ENCODE measurements around the gene CCL14. TPM values are rescaled to one million over a fixed set of nuclear protein-coding genes. Genes with fewer than 3 reads are reported as not detected.
A peak's percentile ranks its signal among the peaks of the same experiment; 100 is the strongest.
"Not testable (repeated sequence)": the region's sequence is repeated elsewhere in the genome, so short reads cannot be mapped to it uniquely, and the experiment has no call there.

The CCL14 gene
- total and polyA plus RNA-seq, 4 donors = 2.9 to 66.0 (median 28.3) TPM

- peaks cover 0 to 9% (median 0%) of the 10 kb centered on the region in 5 donors for H3K4me1 ChIP-seq (ENCODE audit: control insufficient read depth in 5 of 5, insufficient read depth in 5 of 5, low read length in 5 of 5)
- no peaks in the 10 kb centered on the region for H3K27me3 ChIP-seq (ENCODE audit: control insufficient read depth in 3 of 3, insufficient read depth in 3 of 3, low read length in 2 of 3)
- H3K27ac ChIP-seq (ENCODE audit: low read depth in 1 of 2, low read length in 1 of 2) = no peak overlapping the region
- 86 to 90% methylated on average over 11 of the region's 11 CpGs for WGBS, 2 donors
- no peak for TF ChIP-seq CTCF (IDR thresholded peaks at IDR 0.05; ENCODE audit: control extremely low read depth, extremely low read depth)
- H3K4me3 ChIP-seq = no peak overlapping the region
- H3K36me3 ChIP-seq (ENCODE audit: control insufficient read depth in 4 of 4, insufficient read depth in 4 of 4, low read length in 4 of 4) = no peaks in the 10 kb centered on the region
- DNase-seq (no peak), ATAC-seq (ENCODE audit: insufficient read depth, low FRiP score) (no peak)
- H3K9me3 ChIP-seq (ENCODE audit: control insufficient read depth in 4 of 4, insufficient read depth in 3 of 4, low read length in 3 of 4) = no peaks in the 10 kb centered on the region
- no peak overlapping the region for H3K9ac ChIP-seq (ENCODE audit: insufficient read depth in 1 of 2, low read length in 2 of 2)
Measured at GRCh38 chr17:35998018-35998545, 11.6 kb upstream of the CCL14 start.

GRCh38 chr17:35995346-35995745 lies 8.8 kb upstream of the CCL14 start:
- H3K9me3 ChIP-seq (ENCODE audit: control insufficient read depth in 4 of 4, insufficient read depth in 3 of 4, low read length in 3 of 4); H3K4me1 ChIP-seq (ENCODE audit: control insufficient read depth in 5 of 5, insufficient read depth in 5 of 5, low read length in 5 of 5); H3K27me3 ChIP-seq (ENCODE audit: control insufficient read depth in 3 of 3, insufficient read depth in 3 of 3, low read length in 2 of 3); H3K4me3 ChIP-seq; H3K27ac ChIP-seq (ENCODE audit: low read depth in 1 of 2, low read length in 1 of 2); H3K9ac ChIP-seq (ENCODE audit: insufficient read depth in 1 of 2, low read length in 2 of 2); H3K36me3 ChIP-seq (ENCODE audit: control insufficient read depth in 4 of 4, insufficient read depth in 4 of 4, low read length in 4 of 4); DNase-seq; ATAC-seq (ENCODE audit: insufficient read depth, low FRiP score): not testable (repeated sequence)
- WGBS, 2 donors = 90 to 92% methylated on average over 2 of the region's 2 CpGs

GRCh38 chr17:35991075-35991474 lies 4.5 kb upstream of the CCL14 start:
- Histone ChIP-seq H3K36me3 (ENCODE audit: control insufficient read depth in 4 of 4, insufficient read depth in 4 of 4, low read length in 4 of 4) (no peaks in the 10 kb centered on the region), H3K9me3 (ENCODE audit: control insufficient read depth in 4 of 4, insufficient read depth in 3 of 4, low read length in 3 of 4) (peaks cover 0 to 4% (median 0%) of the 10 kb centered on the region in 4 donors), H3K4me1 (ENCODE audit: control insufficient read depth in 5 of 5, insufficient read depth in 5 of 5, low read length in 5 of 5) (peaks cover 0 to 6% (median 0%) of the 10 kb centered on the region in 5 donors), H3K9ac (ENCODE audit: insufficient read depth in 1 of 2, low read length in 2 of 2) (no peak overlapping the region), H3K4me3 (no peak overlapping the region), H3K27me3 (ENCODE audit: control insufficient read depth in 3 of 3, insufficient read depth in 3 of 3, low read length in 2 of 3) (no peaks in the 10 kb centered on the region), H3K27ac (ENCODE audit: low read depth in 1 of 2, low read length in 1 of 2) (no peak overlapping the region)
- no peak for DNase-seq
- no peak for ATAC-seq (ENCODE audit: insufficient read depth, low FRiP score)
- 81 to 87% methylated on average over 2 of the region's 2 CpGs for WGBS, 2 donors
- TF ChIP-seq CTCF (IDR thresholded peaks at IDR 0.05; ENCODE audit: control extremely low read depth, extremely low read depth) = no peak

- H3K9ac ChIP-seq (ENCODE audit: insufficient read depth in 1 of 2, low read length in 2 of 2) = no peak overlapping the region
- DNase-seq (peak in 2 of 3 donors; percentile 21 to 39), ATAC-seq (ENCODE audit: insufficient read depth, low FRiP score) (no peak)
- no peak for TF ChIP-seq CTCF (IDR thresholded peaks at IDR 0.05; ENCODE audit: control extremely low read depth, extremely low read depth)
- peaks cover 0 to 4% (median 0%) of the 10 kb centered on the region in 4 donors for H3K9me3 ChIP-seq (ENCODE audit: control insufficient read depth in 4 of 4, insufficient read depth in 3 of 4, low read length in 3 of 4)
- H3K4me1 ChIP-seq (ENCODE audit: control insufficient read depth in 5 of 5, insufficient read depth in 5 of 5, low read length in 5 of 5) = peaks cover 0 to 15% (median 0%) of the 10 kb centered on the region in 5 donors
- no peak overlapping the region for H3K4me3 ChIP-seq
- H3K27me3 ChIP-seq (ENCODE audit: control insufficient read depth in 3 of 3, insufficient read depth in 3 of 3, low read length in 2 of 3) = no peaks in the 10 kb centered on the region
- H3K27ac ChIP-seq (ENCODE audit: low read depth in 1 of 2, low read length in 1 of 2) = no peak overlapping the region
- no peaks in the 10 kb centered on the region for H3K36me3 ChIP-seq (ENCODE audit: control insufficient read depth in 4 of 4, insufficient read depth in 4 of 4, low read length in 4 of 4)
Measured at GRCh38 chr17:35988164-35988563, 1.6 kb upstream of the CCL14 start.

All from lung (tissue), 12 donors.